K562 (cell line): ENCODE data around the gene C10orf105. TPM values are rescaled to one million over a fixed set of nuclear protein-coding genes. Genes with fewer than 3 reads are reported as not detected.

Source experiments
- ATAC-seq: fragments of 200-7000 bp; cut with Tn5 transposase; 3 replicates; pipeline ENCODE4 v1.9.1; 2020; ENCODE audit warnings: moderate library complexity
- BruUV-seq: library from RNA; stranded (reverse); fragments of 400-500 nt; replicated peaks from 2 replicates; lab custom pipeline; 2021; lab: Mats Ljungman, UMichigan
- CTCF ChIA-PET: fragments of 300-600 bp; formaldehyde crosslinking; extraction: SDS; loops from one replicate; lab custom pipeline; 2021; ENCODE audit warnings: low intra/inter-chr PET ratio; lab: Yijun Ruan, JAX
- POLR2A ChIA-PET: fragments of 300-600, 350-650 bp; sonication (Branson Sonifier 250); formaldehyde crosslinking; extraction: SDS; loops from one replicate; lab custom pipeline; 2021; ENCODE audit warnings: antibody characterized with exemption, inconsistent platforms; lab: Yijun Ruan, JAX
- DNase-seq, 4 experiments: peaks; one replicate each; pipeline versions ENCODE4 v3.0.0 to v3.0.0-alpha.2; 2011 to 2018; ENCODE audit warnings: low spot score in 3 of 4, mixed read lengths in 3 of 4; ENCODE audit errors: extremely low read depth in 1 of 4
- FAIRE-seq: peaks from 2 replicates; lab custom pipeline; 2011; peaks lifted over from hg19 to GRCh38; lab: Jason Lieb, UNC
- H2AFZ ChIP-seq: 2 replicates; pipeline ENCODE4 v1.6.0; 2011; ENCODE audit warnings: low read depth, low read length, control low read depth, inconsistent platforms
- H3K27ac ChIP-seq: fragments of 200-600 bp; 3 replicates; pipeline ENCODE4 v1.8.0; 2011; ENCODE audit warnings: low read depth, mild to moderate bottlenecking, control low read depth, inconsistent platforms, low read length, moderate library complexity, mixed read lengths; ENCODE audit errors: extremely low read depth
- H3K27me3 ChIP-seq, 2 experiments: fragments of 300-600 bp in 1 of 2; 2 replicates in 1 of 2; 3 replicates in 1 of 2; pipeline versions ENCODE4 v1.6.0 to v1.8.0; 2011; ENCODE audit warnings: inconsistent platforms in 2 of 2, low read length in 2 of 2, mild to moderate bottlenecking in 1 of 2, mixed read lengths in 1 of 2, moderate library complexity in 1 of 2; ENCODE audit not compliant: control insufficient read depth in 2 of 2, insufficient read depth in 2 of 2
- H3K36me3 ChIP-seq: fragments of 300-600 bp; 3 replicates; pipeline ENCODE4 v1.8.0; 2011; ENCODE audit warnings: mild to moderate bottlenecking, low read length, inconsistent platforms; ENCODE audit not compliant: control insufficient read depth, insufficient read depth
- H3K4me1 ChIP-seq, 2 experiments: fragments of 200-600 bp in 1 of 2; replicated peaks in 1 of 2; 2 replicates in 1 of 2; 3 replicates in 1 of 2; pipeline versions ENCODE4 v1.5.1 to v1.8.0; 2011; ENCODE audit warnings: inconsistent platforms in 2 of 2, low read length in 2 of 2, mild to moderate bottlenecking in 1 of 2, mixed read lengths in 1 of 2, moderate library complexity in 1 of 2; ENCODE audit not compliant: control insufficient read depth in 2 of 2, insufficient read depth in 2 of 2
- H3K4me2 ChIP-seq: 2 replicates; pipeline ENCODE4 v1.6.1; 2011; ENCODE audit warnings: low read length, control low read depth, inconsistent platforms, mixed read lengths; ENCODE audit not compliant: insufficient read depth
- H3K4me3 ChIP-seq: fragments of 200-600 bp; sonication (generic), shearing (Covaris generic); 2 replicates; pipeline ENCODE4 v1.5.1; 2016; ENCODE audit warnings: control low read depth, inconsistent platforms
- H3K79me2 ChIP-seq: fragments of 200-600 bp; 3 replicates; pipeline ENCODE4 v1.8.0; 2011; ENCODE audit warnings: low read length, inconsistent platforms; ENCODE audit not compliant: control insufficient read depth, insufficient read depth
- H3K9ac ChIP-seq, 2 experiments: 2 replicates each; pipeline versions ENCODE4 v1.6.0 to v1.6.1; 2011; ENCODE audit warnings: low read depth in 2 of 2, low read length in 2 of 2, control low read depth in 1 of 2, inconsistent platforms in 1 of 2, mild to moderate bottlenecking in 1 of 2, mixed read lengths in 1 of 2; ENCODE audit not compliant: insufficient read depth in 1 of 2
- H3K9me1 ChIP-seq: one replicate; pipeline ENCODE4 v1.6.0; 2011; ENCODE audit warnings: inconsistent platforms, mild to moderate bottlenecking, low read length, moderate library complexity; ENCODE audit not compliant: control insufficient read depth, insufficient read depth
- H3K9me3 ChIP-seq: replicated peaks from 2 replicates; pipeline ENCODE4 v1.5.1; 2011; ENCODE audit warnings: low read depth, low read length, inconsistent platforms; ENCODE audit not compliant: control insufficient read depth, insufficient read depth
- H4K20me1 ChIP-seq: replicated peaks from 2 replicates; pipeline ENCODE4 v1.6.1; 2011; ENCODE audit warnings: low read length, inconsistent platforms, mixed read lengths; ENCODE audit not compliant: control insufficient read depth, insufficient read depth
- BCOR ChIP-seq: fragments of 450-650 bp; IDR thresholded peaks from 2 replicates; pipeline ENCODE4 v1.6.1; 2016
- GTF2E2 ChIP-seq: fragments of 200-800 bp; sonication (Bioruptor generic); IDR thresholded peaks from 2 replicates; pipeline ENCODE4 v1.6.1; 2016; ENCODE audit warnings: missing genetic modification characterization, missing compliant biosample characterization
- KDM1A ChIP-seq, 2 experiments: fragments of 450-650 bp; IDR thresholded peaks; 2 replicates each; pipeline ENCODE4 v1.6.1; 2016; ENCODE audit warnings: mild to moderate bottlenecking in 2 of 2
- MAFF ChIP-seq: IDR thresholded peaks from 2 replicates; pipeline ENCODE4 v1.6.1; 2012; ENCODE audit warnings: low read length, improper control_type of control experiment
- MEF2A ChIP-seq: IDR thresholded peaks from 2 replicates; pipeline ENCODE4 v1.6.1; 2011; ENCODE audit warnings: low read depth, mild to moderate bottlenecking, low read length, moderate library complexity; ENCODE audit not compliant: control insufficient read depth
- MIER1 ChIP-seq: fragments of 450-650 bp; IDR thresholded peaks from 2 replicates; pipeline ENCODE4 v1.6.1; 2016; ENCODE audit warnings: antibody characterized with exemption, mild to moderate bottlenecking, low read depth
- MYC ChIP-seq, 2 experiments: fragments of 250-450 bp in 1 of 2; sonication (Bioruptor Pico) in 1 of 2; IDR thresholded peaks; 2 replicates each; pipeline versions ENCODE4 v1.5.1 to v1.6.1; 2012 to 2021; ENCODE audit warnings: low read depth in 2 of 2, borderline replicate concordance in 1 of 2, improper control_type of control experiment in 1 of 2, low read length in 1 of 2, mild to moderate bottlenecking in 1 of 2, moderate library complexity in 1 of 2
- RBM25 ChIP-seq: fragments of 200-400 bp; formaldehyde crosslinking; IDR thresholded peaks from 2 replicates; pipeline ENCODE4 v1.6.1; 2018; ENCODE audit warnings: low read length, low read depth, moderate library complexity; ENCODE audit not compliant: severe bottlenecking
- TAF7 ChIP-seq: fragments of 450-650 bp; IDR thresholded peaks from 2 replicates; pipeline ENCODE4 v1.6.1; 2016; ENCODE audit warnings: missing genetic modification characterization, missing compliant biosample characterization
- U2AF1 ChIP-seq: fragments of 200-400 bp; formaldehyde crosslinking; optimal IDR thresholded peaks from 2 replicates; pipeline ENCODE3; 2017; ENCODE audit warnings: mild to moderate bottlenecking, low read depth, low read length, moderate library complexity
- USF1 ChIP-seq: sonication (generic); formaldehyde crosslinking; IDR thresholded peaks from 2 replicates; pipeline ENCODE4 v1.9.0; 2022; ENCODE audit warnings: mild to moderate bottlenecking, missing genetic modification reagents
- ZBTB1 ChIP-seq: sonication (generic); formaldehyde crosslinking; IDR thresholded peaks from 2 replicates; pipeline ENCODE4 v1.8.1; 2023; ENCODE audit warnings: missing genetic modification reagents, low read depth, mild to moderate bottlenecking, borderline replicate concordance
- ZC3H4 ChIP-seq: sonication (generic); formaldehyde crosslinking; IDR thresholded peaks from 2 replicates; pipeline ENCODE4 v1.9.0; 2021; ENCODE audit warnings: missing genetic modification reagents, borderline replicate concordance
- ZNF12 ChIP-seq: sonication (generic); formaldehyde crosslinking; IDR thresholded peaks from 2 replicates; pipeline ENCODE4 v1.4.0; 2020; ENCODE audit warnings: mild to moderate bottlenecking, missing genetic modification reagents
- ZNF766 ChIP-seq: fragments of 200-800 bp; sonication (Bioruptor generic); conservative IDR thresholded peaks from 2 replicates; pipeline ENCODE4 v1.6.1; 2016; ENCODE audit warnings: missing genetic modification characterization, missing compliant biosample characterization
- ZNF830 ChIP-seq: fragments of 250-450 bp; sonication (Bioruptor Pico); IDR thresholded peaks from 2 replicates; pipeline ENCODE4 v1.5.0; 2021; ENCODE audit warnings: mild to moderate bottlenecking
- WGBS: fragments of 100-300 bp; shearing (Covaris generic); methylation state at CpG from one replicate; pipeline ENCODE4 v1.1.6; 2016; ENCODE audit warnings: low coverage, mixed read lengths; ENCODE audit not compliant: insufficient coverage; ENCODE audit errors: missing lambda C conversion rate; 5-methylcytosine and 5-hydroxymethylcytosine counted together
- in situ Hi-C: fragments of 300-500 bp; cut with MboI; formaldehyde crosslinking; loops from 4 replicates; pipeline ENCODE4 v1.15.0; 2018; ENCODE audit warnings: inconsistent platforms, mixed read lengths
- intact Hi-C: fragments of 100-400 bp; cut with micrococcal nuclease; formaldehyde crosslinking; loops from 2 replicates; pipeline ENCODE4 v1.14.2; 2022
- polyA plus RNA-seq, 8 experiments: library from polyadenylated mRNA; depleted of rRNA in 4 of 8; stranded (reverse) in 5 of 8; unstranded in 3 of 8; fragments of >200 nt; fragmentation: Nextera tagmentation in 2 of 8; fragmentation: Illumina TruSeq in 1 of 8; extraction: Ambion mirVana in 2 of 8; extraction: Trizol in 1 of 8; gene quantifications; 2 replicates each; pipeline versions ENCODE4 v1.2.1 to v1.2.3, GENCODE V29; 2011 to 2014; ENCODE audit warnings: inconsistent platforms in 1 of 8, missing spikeins in 1 of 8
- total RNA-seq, 7 experiments: library from RNA; depleted of rRNA in 6 of 7; stranded (reverse); fragments of >200 nt in 6 of 7; fragmentation: Illumina TruSeq in 2 of 7; extraction: Trizol in 2 of 7; gene quantifications; 2 replicates each; pipeline versions ENCODE4 v1.2.1 to v1.2.3, GENCODE V29; 2011 to 2021; ENCODE audit warnings: low replicate concordance in 1 of 7

Gene C10orf105
- total and polyA plus RNA-seq, 9 of the 15 experiments (the other 6 are each of a cell fraction or from before 2014, with no cell fraction given) = 0.03 to 0.25 (median 0.04) TPM; not detected in 3

- Histone ChIP-seq H3K27me3 (no peaks in the 10 kb centered on the region), H3K79me2 (no peaks in the 10 kb centered on the region), H3K27ac (no peak overlapping the region), H3K9me1 (no peaks in the 10 kb centered on the region), H3K4me3 (no peak overlapping the region), H2AFZ (no peak overlapping the region), H3K4me1 (peaks cover 8 to 22% of the 10 kb centered on the region in 2 experiments; a peak in 3 of 5 replicates), H4K20me1 (no peaks in the 10 kb centered on the region), H3K36me3 (no peaks in the 10 kb centered on the region), H3K9ac (no peak overlapping the region; a peak in 1 of 4 replicates), H3K4me2 (no peak overlapping the region), H3K9me3 (no peaks in the 10 kb centered on the region)
- intact Hi-C loops = no loop called here
- ChIA-PET POLR2A (no interaction called here), CTCF (no interaction called here)
- 0 out of 4 replicates have a peak, but pooled peaks of 1 of the 2 experiments have one; percentile 39 for TF ChIP-seq KDM1A (IDR thresholded peaks at IDR 0.05)
- peak; percentile 82 for TF ChIP-seq RBM25
- TF ChIP-seq ZNF766 (CRISPR knock-in tag) = no peak
- peak; percentile 72 for TF ChIP-seq BCOR
- no peak for DNase-seq
- no TSS peak for BruUV-seq
- ATAC-seq = no peak
- no peak for FAIRE-seq
- in situ Hi-C loops = no loop called here
- WGBS = 40% methylated on average over 6 of the region's 6 CpGs
Observed at GRCh38 chr10:71721313-71721712, 1.7 kb upstream of the C10orf105 start.

- FAIRE-seq (no peak), DNase-seq (no peak), ATAC-seq (no peak)
- POLR2A ChIA-PET = interaction anchor here (0.6 to 1.4 kb wide), 4 partner anchors 8 to 22 kb away, joined by 3 to 4 read pairs (median 4); no protein-coding TSS in a partner anchor
- no TSS peak for BruUV-seq
- CTCF ChIA-PET = no interaction called here
- H3K36me3 ChIP-seq = no peaks in the 10 kb centered on the region
- no peaks in the 10 kb centered on the region for H3K79me2 ChIP-seq
- no peaks in the 10 kb centered on the region for H4K20me1 ChIP-seq
- intact Hi-C loops = no loop called here
- H3K27me3 ChIP-seq = no peaks in the 10 kb centered on the region
- H3K4me1 ChIP-seq = peaks cover 0 to 24% of the 10 kb centered on the region in 2 experiments; a peak in 3 of 5 replicates
- no peak overlapping the region for H3K4me3 ChIP-seq
- H3K4me2 ChIP-seq = no peak overlapping the region
- H3K9ac ChIP-seq = peak overlapping the region in 1 of 2 experiments; percentile 60; a peak in 1 of 4 replicates
- WGBS = 45% methylated on average over 4 of the region's 4 CpGs
- H3K9me1 ChIP-seq = no peaks in the 10 kb centered on the region
- H3K9me3 ChIP-seq = no peaks in the 10 kb centered on the region
- H3K27ac ChIP-seq = no peak overlapping the region
- H2AFZ ChIP-seq = peak overlapping the region; percentile 23; the same call in 1 of the 2 replicates
- in situ Hi-C loops = no loop called here
- TF ChIP-seq ZBTB1 (no peak), MAFF (no peak), TAF7 (no peak), ZNF12 (CRISPR knock-in tag) (no peak), ZC3H4 (no peak), MEF2A (no peak), MIER1 (no peak), USF1 (CRISPR knock-in tag) (no peak), MYC (IDR thresholded peaks at IDR 0.05; ENCODE audit: low read depth, low read length) (no peak), MYC (CRISPR knock-in tag; IDR thresholded peaks at IDR 0.05; ENCODE audit: borderline replicate concordance, low read depth) (no peak), U2AF1 (no peak), GTF2E2 (tag) (no peak), ZNF830 (CRISPR knock-in tag) (no peak)
Observed at GRCh38 chr10:71720288-71720687, 710 bp upstream of the C10orf105 start.
